ENCODE results near the gene GIMAP7. TPM values are rescaled to one million over a fixed set of nuclear protein-coding genes. Genes with fewer than 3 reads are reported as not detected.

Gene GIMAP7
- total RNA-seq, 1 donor from 2014 or later: 48.7 TPM

- no peak for DNase-seq (ENCODE audit: low read depth, low spot score)
Observed at GRCh38 chr7:150569245-150569955, 54.7 kb downstream of the GIMAP7 start.

Other genes with a start within 250 kb of the GIMAP7 start
- 0.07 and 0.25 TPM in 2 replicates for gene LRRC61, start 191.5 kb upstream of the GIMAP7 start, total RNA-seq
- 0.20 and 0.67 TPM in 2 replicates for gene ACTR3C, start 191.3 kb upstream of the GIMAP7 start, total RNA-seq
- not detected in 2 replicates for gene RARRES2, start 173.2 kb upstream of the GIMAP7 start, total RNA-seq
- 72.8 and 72.9 TPM in 2 replicates for gene REPIN1, start 146.1 kb upstream of the GIMAP7 start, total RNA-seq
- 9.2 and 9.7 TPM in 2 replicates for gene ZNF775, start 135.5 kb upstream of the GIMAP7 start, total RNA-seq
- 68.3 and 104 TPM in 2 replicates for gene GIMAP8, start 64.2 kb upstream of the GIMAP7 start, total RNA-seq
- gene GIMAP4, start 52.5 kb downstream of the GIMAP7 start, total RNA-seq: 60.1 and 63.4 TPM in 2 replicates
- gene GIMAP6, start 117.5 kb downstream of the GIMAP7 start, total RNA-seq: 160 and 231 TPM in 2 replicates
- 41.5 and 82.2 TPM in 2 replicates for gene GIMAP2, start 170.8 kb downstream of the GIMAP7 start, total RNA-seq
- 11.1 and 13.5 TPM in 2 replicates for gene GIMAP1, start 201.7 kb downstream of the GIMAP7 start, total RNA-seq
- 2.1 and 4.4 TPM in 2 replicates for gene GIMAP5, start 222.5 kb downstream of the GIMAP7 start, total RNA-seq

All from pulmonary artery endothelial cell (primary cell).